IMR-90 (cell line): ENCODE data around the gene PTP4A2. TPM values are rescaled to one million over a fixed set of nuclear protein-coding genes. Genes with fewer than 3 reads are reported as not detected.

Experiments
- ATAC-seq: fragments of 200-7000 bp; cut with Tn5 transposase; 2 replicates; pipeline ENCODE4 v1.9.1; 2020; ENCODE audit warnings: low read depth, mild to moderate bottlenecking, moderate library complexity
- BruUV-seq: library from RNA; stranded (reverse); fragments of 400-500 nt; replicated peaks from 2 replicates; lab custom pipeline; 2021; lab: Mats Ljungman, UMichigan
- CTCF ChIA-PET: fragments of 300-600 bp; formaldehyde crosslinking; extraction: SDS; loops from one replicate; lab custom pipeline; 2021; ENCODE audit warnings: antibody characterized with exemption; lab: Yijun Ruan, JAX
- POLR2A ChIA-PET: fragments of 300-600 bp; sonication (Branson Sonifier 250); formaldehyde crosslinking; loops from one replicate; lab custom pipeline; 2022; ENCODE audit warnings: antibody characterized with exemption; ENCODE audit not compliant: unreplicated experiment; lab: Charles Lee
- DNase-seq: peaks from one replicate; pipeline ENCODE4 v3.0.0; 2013
- H2AFZ ChIP-seq: replicated peaks from 2 replicates; pipeline ENCODE3; 2013; ENCODE audit warnings: low read length, mild to moderate bottlenecking; ENCODE audit not compliant: poor library complexity
- H2AK5ac ChIP-seq: 2 replicates; pipeline ENCODE4 v1.6.1; 2013; ENCODE audit warnings: low read depth, low read length, inconsistent platforms
- H2AK9ac ChIP-seq: replicated peaks from 2 replicates; pipeline ENCODE3; 2013; ENCODE audit warnings: mild to moderate bottlenecking, low read depth, low read length, moderate library complexity; ENCODE audit not compliant: poor library complexity
- H2BK120ac ChIP-seq: 2 replicates; pipeline ENCODE4 v1.6.1; 2013; ENCODE audit warnings: low read depth, low read length, inconsistent platforms
- H2BK15ac ChIP-seq: 3 replicates; pipeline ENCODE4 v1.6.1; 2013; ENCODE audit warnings: low read depth, low read length, inconsistent platforms
- H2BK20ac ChIP-seq: 2 replicates; pipeline ENCODE4 v1.6.1; 2013; ENCODE audit warnings: low read depth, mild to moderate bottlenecking, inconsistent platforms, low read length, moderate library complexity
- H2BK5ac ChIP-seq: 2 replicates; pipeline ENCODE4 v1.6.1; 2013; ENCODE audit warnings: mild to moderate bottlenecking, low read depth, low read length, inconsistent platforms; ENCODE audit not compliant: poor library complexity, severe bottlenecking
- H3K14ac ChIP-seq: replicated peaks from 2 replicates; pipeline ENCODE4 v1.6.1; 2013; ENCODE audit warnings: low read depth, low read length, inconsistent platforms
- H3K18ac ChIP-seq: 2 replicates; pipeline ENCODE4 v1.6.1; 2013; ENCODE audit warnings: low read depth, low read length, control low read depth
- H3K23ac ChIP-seq: 2 replicates; pipeline ENCODE4 v1.6.1; 2013; ENCODE audit warnings: low read depth, low read length, inconsistent platforms
- H3K27ac ChIP-seq: 2 replicates; pipeline ENCODE4 v1.5.1; 2013; ENCODE audit warnings: mild to moderate bottlenecking, control low read depth, low read length; ENCODE audit not compliant: insufficient read depth
- H3K27me3 ChIP-seq: 2 replicates; pipeline ENCODE4 v1.6.1; 2013; ENCODE audit warnings: low read length; ENCODE audit not compliant: control insufficient read depth, insufficient read depth
- H3K36me3 ChIP-seq: 2 replicates; pipeline ENCODE4 v1.6.1; 2013; ENCODE audit warnings: low read length, mixed read lengths; ENCODE audit not compliant: control insufficient read depth, insufficient read depth
- H3K4ac ChIP-seq: 2 replicates; pipeline ENCODE4 v1.6.1; 2013; ENCODE audit warnings: low read depth, low read length, inconsistent platforms
- H3K4me1 ChIP-seq: 2 replicates; pipeline ENCODE4 v1.6.1; 2013; ENCODE audit warnings: low read length, mixed read lengths; ENCODE audit not compliant: control insufficient read depth, insufficient read depth
- H3K4me2 ChIP-seq: 2 replicates; pipeline ENCODE4 v1.6.1; 2013; ENCODE audit warnings: low read depth, mild to moderate bottlenecking, control low read depth, low read length, moderate library complexity
- H3K4me3 ChIP-seq: 2 replicates; pipeline ENCODE4 v1.5.1; 2013; ENCODE audit warnings: low read depth, mild to moderate bottlenecking, control low read depth, low read length, moderate library complexity; ENCODE audit not compliant: insufficient read depth
- H3K56ac ChIP-seq: 2 replicates; pipeline ENCODE4 v1.6.1; 2013; ENCODE audit warnings: low read length, inconsistent platforms; ENCODE audit not compliant: insufficient read depth; ENCODE audit errors: extremely low read depth
- H3K79me1 ChIP-seq, 2 experiments: 2 replicates each; pipeline ENCODE4 v1.6.1; 2013; ENCODE audit warnings: low read length in 2 of 2, inconsistent platforms in 1 of 2, low read depth in 1 of 2
- H3K9ac ChIP-seq: 2 replicates; pipeline ENCODE4 v1.6.1; 2013; ENCODE audit warnings: low read depth, low read length, control low read depth
- H3K9me1 ChIP-seq: 2 replicates; pipeline ENCODE4 v1.6.1; 2013; ENCODE audit warnings: low read length, inconsistent platforms; ENCODE audit not compliant: insufficient read depth
- H3K9me3 ChIP-seq: 2 replicates; pipeline ENCODE4 v1.6.1; 2013; ENCODE audit warnings: low read length; ENCODE audit not compliant: control insufficient read depth, insufficient read depth
- H4K20me1 ChIP-seq: 2 replicates; pipeline ENCODE4 v1.6.1; 2013; ENCODE audit warnings: low read length, inconsistent platforms; ENCODE audit not compliant: insufficient read depth
- H4K5ac ChIP-seq: 2 replicates; pipeline ENCODE4 v1.6.1; 2013; ENCODE audit warnings: mild to moderate bottlenecking, low read depth, low read length, control low read depth
- H4K8ac ChIP-seq, 2 experiments: 2 replicates each; pipeline ENCODE4 v1.6.1; 2013; ENCODE audit warnings: low read depth in 2 of 2, low read length in 2 of 2, control low read depth in 1 of 2, inconsistent platforms in 1 of 2
- H4K91ac ChIP-seq: 2 replicates; pipeline ENCODE4 v1.6.1; 2013; ENCODE audit warnings: low read depth, low read length, inconsistent platforms; ENCODE audit not compliant: insufficient read depth
- CEBPB ChIP-seq: IDR thresholded peaks from 2 replicates; pipeline ENCODE4 v1.6.1; 2012; ENCODE audit warnings: low read depth, low read length, improper control_type of control experiment
- CHD1 ChIP-seq: IDR thresholded peaks from 2 replicates; pipeline ENCODE4 v1.6.1; 2012; ENCODE audit warnings: low read depth, low read length, improper control_type of control experiment
- SMC3 ChIP-seq: fragments of 150-350 bp; IDR thresholded peaks from 2 replicates; pipeline ENCODE4 v1.6.1; 2016; ENCODE audit warnings: low read depth, mild to moderate bottlenecking, antibody characterized with exemption, low read length, moderate library complexity
- whole genome bisulfite sequencing, 2 experiments: methylation state at CpG; one replicate each; pipeline versions ENCODE4 v1.1.5 to v1.1.7; 2013; ENCODE audit warnings: missing lambda C conversion rate in 2 of 2; ENCODE audit not compliant: insufficient read length in 1 of 2; ENCODE audit errors: extremely low coverage in 2 of 2; 5-methylcytosine and 5-hydroxymethylcytosine counted together
- dilution Hi-C: fragments of 300-500 bp; cut with HindIII; formaldehyde crosslinking; loops from one replicate; pipeline ENCODE4 v1.14.3; 2018; ENCODE audit warnings: low sequenced_read_pairs; ENCODE audit not compliant: unreplicated experiment
- in situ Hi-C: fragments of 300-500 bp; cut with MboI; formaldehyde crosslinking; loops from 3 replicates; pipeline ENCODE4 v1.14.3; 2019; ENCODE audit warnings: low sequenced_read_pairs, inconsistent platforms, mixed read lengths
- intact Hi-C: fragments of 100-400 bp; cut with micrococcal nuclease; formaldehyde crosslinking; loops from 2 replicates; pipeline ENCODE4 v1.10.0; 2022
- polyA plus RNA-seq, 3 experiments: library from polyadenylated mRNA; depleted of rRNA; stranded (reverse); fragments of >200 nt; gene quantifications; 2 replicates each; pipeline ENCODE4 v1.2.3, GENCODE V29; 2012; ENCODE audit warnings: low replicate concordance in 1 of 3
- total RNA-seq: library from RNA; depleted of rRNA; stranded (reverse); fragments of >200 nt; gene quantifications from 2 replicates; pipeline ENCODE4 v1.2.3, GENCODE V29; 2012
- TF ChIP-seq, protein P1 (sequence below): fragments of 150-350 bp; IDR thresholded peaks from 2 replicates; pipeline ENCODE4 v1.6.1; 2017; ENCODE audit warnings: mild to moderate bottlenecking, antibody characterized with exemption, low read length, low read depth

PTP4A2 gene
- total and polyA plus RNA-seq, 2 of the 4 experiments (the other 2 are of a cell fraction) = 135 to 328 TPM

DNA sequence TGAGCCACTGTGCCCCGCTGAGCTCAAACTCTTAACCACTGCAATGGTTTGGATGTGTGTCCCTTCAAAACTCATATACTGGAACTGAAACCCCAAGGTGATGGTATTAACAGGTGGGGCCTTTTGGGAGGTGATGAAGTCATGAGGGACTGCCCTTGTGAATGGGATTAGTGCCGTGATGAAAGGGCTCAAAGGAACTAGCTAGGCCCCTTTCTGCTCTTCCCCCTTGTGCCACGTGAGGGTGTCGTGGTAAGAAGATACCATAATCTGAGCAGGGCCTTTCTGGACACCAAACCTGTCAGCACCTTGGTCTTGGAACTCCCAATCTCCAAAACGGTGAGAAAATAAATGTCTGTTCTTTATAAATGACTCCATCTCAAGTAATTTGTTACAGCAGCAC, 76.8 kb downstream of the PTP4A2 start:
- no peak overlapping the region for H4K91ac ChIP-seq
- no peaks in the 10 kb centered on the region for H3K4me1 ChIP-seq
- H4K20me1 ChIP-seq = no peaks in the 10 kb centered on the region
- no TSS peak for BruUV-seq
- no peak overlapping the region for H2BK15ac ChIP-seq
- no peak overlapping the region for H2BK120ac ChIP-seq
- H3K79me1 ChIP-seq = no peaks in the 10 kb centered on the region
- no peak overlapping the region for H2BK20ac ChIP-seq
- H3K18ac ChIP-seq = no peak overlapping the region
- H3K9me3 ChIP-seq = no peaks in the 10 kb centered on the region
- POLR2A ChIA-PET = no interaction called here
- no peak overlapping the region for H3K4me3 ChIP-seq
- H4K8ac ChIP-seq = no peak overlapping the region
- dilution Hi-C loops (no loop called here), intact Hi-C loops (no loop called here), in situ Hi-C loops (no loop called here)
- DNase-seq = no peak
- no peaks in the 10 kb centered on the region for H3K27me3 ChIP-seq
- H2AK9ac ChIP-seq = no peak overlapping the region
- H3K4ac ChIP-seq = no peak overlapping the region
- no peak overlapping the region for H3K4me2 ChIP-seq
- H3K9ac ChIP-seq = no peak overlapping the region
- H3K27ac ChIP-seq = no peak overlapping the region
- no peak for ATAC-seq
- H2BK5ac ChIP-seq = no peak overlapping the region
- H3K36me3 ChIP-seq = no peaks in the 10 kb centered on the region
- no peak overlapping the region for H4K5ac ChIP-seq
- TF ChIP-seq CEBPB = no peak
- no peak for TF ChIP-seq CHD1
- no peak for TF ChIP-seq SMC3
- TF ChIP-seq, protein P1, sequence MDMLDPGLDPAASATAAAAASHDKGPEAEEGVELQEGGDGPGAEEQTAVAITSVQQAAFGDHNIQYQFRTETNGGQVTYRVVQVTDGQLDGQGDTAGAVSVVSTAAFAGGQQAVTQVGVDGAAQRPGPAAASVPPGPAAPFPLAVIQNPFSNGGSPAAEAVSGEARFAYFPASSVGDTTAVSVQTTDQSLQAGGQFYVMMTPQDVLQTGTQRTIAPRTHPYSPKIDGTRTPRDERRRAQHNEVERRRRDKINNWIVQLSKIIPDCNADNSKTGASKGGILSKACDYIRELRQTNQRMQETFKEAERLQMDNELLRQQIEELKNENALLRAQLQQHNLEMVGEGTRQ = no peak
- no peak overlapping the region for H3K14ac ChIP-seq
- no CpG with 5 or more reads among the region's 5 CpGs for WGBS, 2 experiments
- no peaks in the 10 kb centered on the region for H3K9me1 ChIP-seq
- CTCF ChIA-PET = no interaction called here
- no peak overlapping the region for H3K56ac ChIP-seq
- no peak overlapping the region for H2AK5ac ChIP-seq
- H2AFZ ChIP-seq = no peak overlapping the region
- no peak overlapping the region for H3K23ac ChIP-seq
